Tibial nerve (tissue), 4 donors: Measurements from ENCODE around the gene ZFP3.

Experiments
- CTCF ChIP-seq, 5 experiments: fragments of 200-600 bp in 3 of 5; fragments of 450-650 bp in 2 of 5; sonication (generic) in 3 of 5; IDR thresholded peaks; one replicate each; pipeline ENCODE4 v1.5.1; 2016 to 2019; ENCODE audit warnings: antibody characterized with exemption in 5 of 5, mild to moderate bottlenecking in 3 of 5, moderate library complexity in 2 of 5
- EP300 ChIP-seq, 2 donors: sonication (generic); formaldehyde crosslinking; IDR thresholded peaks; one replicate each; pipeline ENCODE4 v1.6.1; 2017; ENCODE audit warnings: antibody characterized with exemption in 2 of 2, mild to moderate bottlenecking in 1 of 2

GRCh38 chr17:5100832-5101231, 22.6 kb downstream of the ZFP3 start:
- no peak for TF ChIP-seq CTCF (IDR thresholded peaks at IDR 0.05)
- no peak for TF ChIP-seq EP300 (IDR thresholded peaks at IDR 0.05)
